SH-SY5Y (cell line): ENCODE measurements around the gene OR10A5.

ENCODE experiments used
- GATA2 ChIP-seq: IDR thresholded peaks from 2 replicates; pipeline ENCODE4 v1.6.1; 2011; ENCODE audit warnings: mild to moderate bottlenecking, low read depth, low read length
- GATA3 ChIP-seq: IDR thresholded peaks from 2 replicates; pipeline ENCODE4 v1.6.1; 2011; ENCODE audit warnings: low read depth, mild to moderate bottlenecking, low read length, moderate library complexity

DNA sequence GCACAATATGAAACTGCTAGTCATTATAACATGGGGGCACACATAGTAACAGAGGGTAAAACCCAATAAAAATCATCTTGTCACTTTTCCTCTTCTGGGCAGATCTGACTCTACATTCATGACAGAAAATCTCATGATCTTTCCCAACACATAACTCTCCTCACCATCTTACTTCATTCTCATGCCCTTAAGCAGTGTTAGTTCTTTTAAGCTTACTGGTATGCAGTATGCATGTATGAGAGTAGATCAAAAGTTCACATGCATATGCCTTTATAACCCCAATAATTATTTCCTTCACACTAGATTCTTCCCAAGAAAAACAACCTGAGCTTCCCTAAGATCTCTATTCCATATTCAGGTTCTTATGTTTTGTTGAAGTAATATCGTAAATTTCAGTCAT, 25.8 kb downstream of the OR10A5 start:
- TF ChIP-seq GATA3 (no peak), GATA2 (no peak)
